Stimulated activated CD4-positive, alpha-beta T cell treated with anti-CD3 and anti-CD28 coated beads, Interleukin-12 subunit alpha, Interleukin-12 subunit beta, amount 100 ng/mL, for 4 hours (primary cell): ENCODE data around the gene CCDC30.
A peak's percentile ranks its signal among the peaks of the same experiment; 100 is the strongest.

Experiments
- DNase-seq: peaks from one replicate; pipeline ENCODE4 v3.0.0-alpha.2; 2020

The CCDC30 gene

GRCh38 chr1:42462828-42463763 lies at the start of gene CCDC30:
CCDC30 (plus strand) TSS chr1:42463286; CDS start chr1:42480552, 17,266 bp downstream.
- peak; percentile 89 for DNase-seq

GRCh38 chr1:42414551-42415496 lies 48.3 kb upstream of the CCDC30 start:
- no peak for DNase-seq

- no peak for DNase-seq
Observed at GRCh38 chr1:42417166-42417565, 45.9 kb upstream of the CCDC30 start.

- DNase-seq = no peak
Observed at GRCh38 chr1:42418516-42418915, 44.6 kb upstream of the CCDC30 start.

GRCh38 chr1:42419126-42419821 lies 43.8 kb upstream of the CCDC30 start:
- no peak for DNase-seq

GRCh38 chr1:42420121-42420520 lies 43.0 kb upstream of the CCDC30 start:
- no peak for DNase-seq

GRCh38 chr1:42420911-42421585 lies 42.0 kb upstream of the CCDC30 start:
- DNase-seq = no peak

- no peak for DNase-seq
Observed at GRCh38 chr1:42422737-42423136, 40.3 kb upstream of the CCDC30 start.

GRCh38 chr1:42423681-42424080 lies 39.4 kb upstream of the CCDC30 start:
- DNase-seq = no peak

- DNase-seq = no peak
Observed at GRCh38 chr1:42424201-42424600, 38.9 kb upstream of the CCDC30 start.

GRCh38 chr1:42427240-42427639 lies 35.8 kb upstream of the CCDC30 start:
- no peak for DNase-seq

- no peak for DNase-seq
Observed at GRCh38 chr1:42429603-42430002, 33.5 kb upstream of the CCDC30 start.

GRCh38 chr1:42430286-42431135 lies 32.6 kb upstream of the CCDC30 start:
- DNase-seq = no peak

- DNase-seq = no peak
Observed at GRCh38 chr1:42431514-42431913, 31.6 kb upstream of the CCDC30 start.

GRCh38 chr1:42432714-42433113 lies 30.4 kb upstream of the CCDC30 start:
- no peak for DNase-seq

GRCh38 chr1:42433369-42433768 lies 29.7 kb upstream of the CCDC30 start:
- no peak for DNase-seq

GRCh38 chr1:42434340-42434739 lies 28.7 kb upstream of the CCDC30 start:
- DNase-seq = no peak

GRCh38 chr1:42439940-42440339 lies 23.1 kb upstream of the CCDC30 start:
- DNase-seq = no peak

GRCh38 chr1:42442662-42443061 lies 20.4 kb upstream of the CCDC30 start:
- DNase-seq = no peak

- no peak for DNase-seq
Observed at GRCh38 chr1:42449256-42449655, 13.8 kb upstream of the CCDC30 start.

GRCh38 chr1:42450061-42450460 lies 13.0 kb upstream of the CCDC30 start:
- no peak for DNase-seq
